Measurements from ENCODE around the gene SMIM41.

The SMIM41 gene

GRCh38 chr12:52122904-52123303 lies 43.4 kb downstream of the SMIM41 start:
- no peak for DNase-seq

- no peak for DNase-seq
Measured at GRCh38 chr12:52123487-52124186, 44.1 kb downstream of the SMIM41 start.

- no peak for DNase-seq
Measured at GRCh38 chr12:52125476-52125900, 46.0 kb downstream of the SMIM41 start.

GRCh38 chr12:52126050-52126604 lies 46.6 kb downstream of the SMIM41 start:
- no peak for DNase-seq

- DNase-seq: no peak
Measured at GRCh38 chr12:52126605-52127578, 47.4 kb downstream of the SMIM41 start.

- DNase-seq: no peak
Measured at GRCh38 chr12:52127683-52128450, 48.4 kb downstream of the SMIM41 start.

GRCh38 chr12:52130711-52131110 lies 51.2 kb downstream of the SMIM41 start:
- no peak for DNase-seq

- DNase-seq: no peak
Measured at GRCh38 chr12:52132754-52133161, 53.3 kb downstream of the SMIM41 start.

GRCh38 chr12:52137746-52138145 lies 58.2 kb downstream of the SMIM41 start:
- no peak for DNase-seq

GRCh38 chr12:52139147-52139546 lies 59.6 kb downstream of the SMIM41 start:
- no peak for DNase-seq

- DNase-seq: peak; percentile 55
Measured at GRCh38 chr12:52139579-52140062, 60.1 kb downstream of the SMIM41 start.

GRCh38 chr12:52141306-52141705 lies 61.8 kb downstream of the SMIM41 start:
- no peak for DNase-seq

- DNase-seq: no peak
Measured at GRCh38 chr12:52141875-52142274, 62.4 kb downstream of the SMIM41 start.

GRCh38 chr12:52142431-52142830 lies 62.9 kb downstream of the SMIM41 start:
- DNase-seq: no peak

GRCh38 chr12:52144512-52145227 lies 65.2 kb downstream of the SMIM41 start:
- no peak for DNase-seq

- DNase-seq: no peak
Measured at GRCh38 chr12:52145228-52146088, 66.0 kb downstream of the SMIM41 start.

- DNase-seq: no peak
Measured at GRCh38 chr12:52146089-52146821, 66.8 kb downstream of the SMIM41 start.

GRCh38 chr12:52146822-52147366 lies 67.4 kb downstream of the SMIM41 start:
- DNase-seq: no peak

GRCh38 chr12:52147367-52147963 lies 68.0 kb downstream of the SMIM41 start:
- DNase-seq: peak; percentile 88
